GM23338 (cell line): ENCODE measurements around the gene ALDH1A2. TPM values are rescaled to one million over a fixed set of nuclear protein-coding genes. Genes with fewer than 3 reads are reported as not detected.

Experiments used
- ETS1 ChIP-seq: IDR thresholded peaks from 2 replicates; pipeline ENCODE4 v1.6.1; 2016; ENCODE audit warnings: antibody characterized with exemption
- REST ChIP-seq: IDR thresholded peaks from one replicate; pipeline ENCODE4 v1.6.1; 2018; ENCODE audit warnings: antibody characterized with exemption; ENCODE audit not compliant: unreplicated experiment
- ZNF462 ChIP-seq: fragments of 250-450 bp; sonication (Bioruptor Pico); IDR thresholded peaks from 2 replicates; pipeline ENCODE4 v1.5.0; 2020; ENCODE audit warnings: mild to moderate bottlenecking, moderate library complexity
- polyA plus RNA-seq: library from polyadenylated mRNA; unstranded; fragments of >200 nt; fragmentation: Nextera tagmentation; extraction: Ambion mirVana; gene quantifications from 2 replicates; pipeline ENCODE4 v1.2.1, GENCODE V29; 2016
- total RNA-seq: library from RNA; depleted of rRNA; stranded (reverse); fragments of >200 nt; shearing (Covaris generic); gene quantifications from 2 replicates; pipeline ENCODE4 v1.2.3, GENCODE V29; 2014

Gene ALDH1A2
- total and polyA plus RNA-seq, 2 experiments from 2014 or later, result 0.80 TPM; not detected in 1

- TF ChIP-seq ZNF462 (CRISPR knock-in tag) (no peak), ETS1 (no peak), REST (no peak)
These were observed 8.9 kb upstream of the ALDH1A2 start (continued) for GRCh38 chr15:58074452-58074851.
